Gastrocnemius medialis (tissue), 4 donors: ENCODE measurements around the gene ELFN2.

Experiments
- POLR2A ChIP-seq, 2 donors: fragments of 450-650 bp; IDR thresholded peaks; one replicate each; pipeline ENCODE4 v1.6.1; 2017; ENCODE audit warnings: antibody characterized with exemption in 2 of 2, mild to moderate bottlenecking in 2 of 2, moderate library complexity in 2 of 2
- TF ChIP-seq, protein P1 (sequence below), 5 experiments: fragments of 450-650 bp in 3 of 5; fragments of 200-600 bp in 2 of 5; sonication (generic) in 2 of 5; IDR thresholded peaks in 4 of 5; conservative IDR thresholded peaks in 1 of 5; 1 replicate in 4 of 5; 2 replicates in 1 of 5; pipeline ENCODE4 v1.5.1; 2016 to 2019; ENCODE audit warnings: antibody characterized with exemption in 5 of 5, mild to moderate bottlenecking in 3 of 5, moderate library complexity in 3 of 5

DNA sequence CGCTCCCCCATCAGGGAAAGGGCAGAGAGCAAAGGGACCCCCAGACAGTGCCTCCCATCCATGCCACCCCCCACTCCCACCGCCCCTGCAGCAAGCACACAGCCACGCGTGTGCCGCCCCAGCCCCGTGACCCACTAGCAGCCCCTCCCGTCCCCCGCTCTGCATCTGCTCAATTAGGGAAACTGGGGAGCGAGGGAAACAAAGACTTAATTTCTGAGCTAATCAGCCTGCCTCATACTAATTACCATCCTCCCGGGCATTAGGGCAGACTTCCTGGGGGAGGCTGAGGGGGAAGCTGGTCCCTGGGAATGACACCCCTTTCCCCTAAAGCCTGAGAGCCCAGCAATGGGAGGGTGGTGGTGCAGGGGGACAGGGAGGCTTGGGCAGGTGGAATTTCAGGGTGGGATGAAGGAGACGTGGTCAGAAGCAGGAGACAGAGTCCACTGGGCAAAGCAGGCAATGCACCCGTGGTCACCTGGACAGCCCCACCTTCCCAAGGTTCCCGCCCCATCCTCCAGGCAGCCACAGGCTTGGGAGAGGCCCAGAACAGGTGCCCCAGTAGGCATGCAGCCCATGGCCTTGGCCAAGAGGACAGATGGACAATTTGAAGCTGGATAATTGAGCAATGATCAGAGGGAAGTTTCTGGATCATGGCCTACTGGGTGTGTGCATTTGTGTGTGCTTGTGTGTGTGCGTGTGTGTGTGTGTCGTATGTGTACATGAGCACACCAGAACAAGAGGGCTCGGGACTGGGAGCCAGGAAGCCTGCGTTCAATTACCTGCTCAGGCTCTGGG, 20.6 kb downstream of the ELFN2 start:
- TF ChIP-seq, protein P1, sequence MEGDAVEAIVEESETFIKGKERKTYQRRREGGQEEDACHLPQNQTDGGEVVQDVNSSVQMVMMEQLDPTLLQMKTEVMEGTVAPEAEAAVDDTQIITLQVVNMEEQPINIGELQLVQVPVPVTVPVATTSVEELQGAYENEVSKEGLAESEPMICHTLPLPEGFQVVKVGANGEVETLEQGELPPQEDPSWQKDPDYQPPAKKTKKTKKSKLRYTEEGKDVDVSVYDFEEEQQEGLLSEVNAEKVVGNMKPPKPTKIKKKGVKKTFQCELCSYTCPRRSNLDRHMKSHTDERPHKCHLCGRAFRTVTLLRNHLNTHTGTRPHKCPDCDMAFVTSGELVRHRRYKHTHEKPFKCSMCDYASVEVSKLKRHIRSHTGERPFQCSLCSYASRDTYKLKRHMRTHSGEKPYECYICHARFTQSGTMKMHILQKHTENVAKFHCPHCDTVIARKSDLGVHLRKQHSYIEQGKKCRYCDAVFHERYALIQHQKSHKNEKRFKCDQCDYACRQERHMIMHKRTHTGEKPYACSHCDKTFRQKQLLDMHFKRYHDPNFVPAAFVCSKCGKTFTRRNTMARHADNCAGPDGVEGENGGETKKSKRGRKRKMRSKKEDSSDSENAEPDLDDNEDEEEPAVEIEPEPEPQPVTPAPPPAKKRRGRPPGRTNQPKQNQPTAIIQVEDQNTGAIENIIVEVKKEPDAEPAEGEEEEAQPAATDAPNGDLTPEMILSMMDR (IDR thresholded peaks at IDR 0.05 in 4 of 5, conservative IDR thresholded peaks at IDR 0.05 in 1 of 5) = no peak
- TF ChIP-seq POLR2A (IDR thresholded peaks at IDR 0.05) = no peak
